Activated T-cell treated with anti-CD3 and anti-CD28 coated beads for 24 hours (primary cell): Measurements from ENCODE around the gene TYROBP.
"Not testable (repeated sequence)": the region's sequence is repeated elsewhere in the genome, so short reads cannot be mapped to it uniquely, and the experiment has no call there.

Experiments
- DNase-seq: peaks from one replicate; pipeline ENCODE4 v3.0.0-alpha.2; 2020; ENCODE audit warnings: low read depth

TYROBP gene

DNA sequence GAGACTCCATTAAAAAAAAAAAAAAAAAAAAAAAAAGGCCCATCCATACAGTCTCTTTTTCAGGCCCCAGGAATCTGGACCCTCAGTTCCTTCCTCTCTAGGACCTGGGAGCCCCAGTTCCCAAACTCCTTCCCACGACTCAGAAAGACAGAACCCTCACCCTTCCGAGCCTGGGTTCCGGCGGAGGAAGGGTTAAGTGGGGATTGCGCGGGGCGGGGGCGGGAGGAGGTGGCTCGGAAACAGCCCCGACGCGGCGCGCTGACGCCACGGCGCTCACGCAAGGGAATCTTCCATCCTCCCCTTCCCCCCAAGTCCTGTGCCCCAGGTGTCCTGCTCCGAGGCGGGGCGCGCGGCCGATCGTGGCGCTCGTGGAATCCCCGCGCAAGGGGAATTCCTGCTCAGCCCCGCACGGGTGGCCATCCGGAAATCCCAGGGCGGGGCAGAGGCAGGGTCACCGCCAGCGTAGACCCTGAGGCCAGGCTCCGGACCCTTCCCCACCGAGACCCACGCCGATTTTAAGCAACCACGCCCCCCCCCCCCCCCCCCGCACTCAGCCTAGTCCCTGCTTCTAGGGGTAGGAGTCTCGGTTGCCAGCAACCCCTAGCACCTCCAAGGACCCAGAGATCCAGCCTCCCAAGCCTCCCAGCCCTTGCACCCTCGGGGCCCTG is 8.4 kb downstream of the TYROBP start:
- DNase-seq: peak; percentile 85

DNA sequence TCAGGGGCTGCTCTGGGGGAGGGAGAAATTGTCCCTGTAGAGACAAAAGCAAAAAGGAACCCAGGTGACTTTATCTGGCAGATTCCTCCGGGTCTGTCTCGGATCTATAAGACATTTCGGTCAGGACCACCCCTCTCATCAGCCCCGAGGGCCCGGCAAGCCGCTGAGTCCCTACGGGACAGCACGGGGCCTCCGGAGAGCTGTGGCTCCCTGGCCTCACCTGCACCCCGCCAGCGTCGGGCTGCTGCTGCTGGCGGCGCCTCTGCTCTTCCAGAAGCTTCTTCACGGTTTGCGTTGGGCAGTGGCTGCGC is 9.6 kb downstream of the TYROBP start:
- no peak for DNase-seq

- DNase-seq: no peak
Measured at GRCh38 chr19:35897706-35898451, 10.2 kb downstream of the TYROBP start.

DNA sequence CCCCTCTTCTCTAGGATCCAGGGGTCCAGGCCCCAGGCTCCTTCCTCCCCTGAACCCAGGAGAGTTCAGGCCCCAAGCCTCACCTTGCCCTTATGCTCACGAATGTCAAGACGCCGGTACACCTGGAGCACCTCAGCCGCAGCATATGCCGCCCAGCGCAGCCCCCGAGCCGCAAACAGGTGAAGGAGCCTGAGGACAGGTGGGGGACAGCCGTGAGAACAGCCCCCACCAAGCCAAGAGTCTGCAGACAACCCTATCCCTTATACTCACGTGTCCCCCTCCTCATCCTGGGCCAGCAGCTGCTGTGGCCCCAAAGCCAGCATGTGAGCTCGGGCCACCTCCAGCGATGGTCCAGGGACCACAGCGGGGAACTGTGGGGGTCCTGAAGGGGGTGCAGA is 11.5 kb downstream of the TYROBP start:
- no peak for DNase-seq

GRCh38 chr19:35895911-35896642 is 12.0 kb downstream of the TYROBP start:
- no peak for DNase-seq

- DNase-seq: no peak
Measured at GRCh38 chr19:35894342-35894741, 13.8 kb downstream of the TYROBP start.

GRCh38 chr19:35891819-35892218 is 16.3 kb downstream of the TYROBP start:
- DNase-seq: not testable (repeated sequence)

DNA sequence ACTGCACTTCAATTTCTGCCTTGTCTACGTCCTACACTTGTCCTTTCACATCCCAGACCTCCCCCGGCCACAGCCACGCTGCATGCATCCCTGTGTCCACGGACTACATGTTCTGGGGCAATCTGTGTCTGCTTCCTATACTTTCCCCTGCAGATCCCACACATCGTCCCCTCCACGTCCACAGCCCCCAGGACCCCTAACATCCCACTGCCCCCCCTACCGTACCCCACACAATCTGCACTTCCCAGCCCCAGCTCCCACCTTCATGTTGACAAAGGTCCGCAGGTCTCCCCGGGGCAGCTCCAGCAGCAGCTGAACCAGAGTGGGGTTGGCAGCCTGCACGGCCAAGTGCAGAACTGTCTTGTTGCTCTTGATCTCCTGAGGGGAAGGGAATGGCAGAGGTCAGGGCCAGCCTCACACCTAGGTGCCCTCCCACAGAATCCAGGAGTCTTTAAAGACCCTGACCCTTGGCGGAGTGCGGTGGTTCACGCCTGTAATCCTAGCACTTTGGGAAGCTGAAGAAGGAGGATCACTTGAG is 17.9 kb downstream of the TYROBP start:
- DNase-seq: no peak

DNA sequence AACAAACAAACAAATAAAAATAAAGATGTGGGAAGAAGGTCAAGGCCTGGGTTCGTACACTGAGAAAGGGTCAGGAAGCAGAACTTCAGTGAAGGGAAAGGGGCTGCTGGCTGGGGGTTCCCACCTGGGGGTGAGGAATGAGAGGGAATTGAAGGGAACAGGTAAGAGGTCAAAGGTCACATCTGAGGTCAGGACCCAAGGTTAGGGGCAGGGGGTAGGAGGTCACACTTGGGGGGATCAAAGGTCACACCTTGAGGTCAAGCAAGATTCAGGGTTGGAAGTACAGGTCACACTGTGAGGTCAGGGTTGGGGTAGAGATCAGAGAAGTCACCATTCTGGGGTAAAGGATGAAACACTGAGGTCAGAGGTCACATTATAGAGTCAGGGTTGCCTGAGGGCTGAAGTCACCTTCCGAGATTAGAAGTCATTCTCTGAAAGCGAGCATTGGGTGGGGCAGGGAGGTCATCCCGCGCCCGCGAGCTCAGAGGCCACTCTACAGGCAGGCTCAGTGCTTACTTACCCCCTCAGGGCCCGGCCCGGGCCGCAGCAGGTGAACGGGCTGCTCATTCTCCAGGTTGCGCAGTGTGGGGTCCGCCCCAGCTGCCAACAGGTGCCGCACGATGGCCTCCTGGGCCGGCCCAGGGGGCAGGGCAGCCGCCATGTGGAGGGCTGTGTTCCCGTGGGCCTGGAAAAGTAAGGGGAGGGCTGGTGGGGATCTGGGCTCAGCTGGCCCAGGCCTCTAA is 18.6 kb downstream of the TYROBP start:
- no peak for DNase-seq

DNA sequence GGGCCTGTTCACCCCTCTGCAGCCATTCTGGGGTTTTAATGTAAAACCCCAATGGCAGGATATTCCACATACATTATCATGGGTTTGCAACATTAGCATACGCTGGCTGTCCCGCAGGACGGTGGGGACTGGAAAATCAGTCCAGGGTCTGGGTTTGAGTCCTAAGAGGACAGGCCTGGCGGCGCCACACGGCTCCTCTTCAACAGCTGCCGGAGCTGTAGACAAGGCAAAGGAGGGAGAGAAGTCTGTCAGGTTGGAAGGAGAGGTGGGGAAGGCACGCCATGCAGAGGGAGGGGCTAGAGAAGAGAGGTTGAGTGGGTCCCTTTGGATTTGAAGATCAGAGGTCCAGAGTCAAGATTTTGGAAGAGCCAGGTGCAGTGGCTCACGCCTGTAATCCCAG is 19.7 kb downstream of the TYROBP start:
- no peak for DNase-seq

- DNase-seq: no peak
Measured at GRCh38 chr19:35887197-35887596, 20.9 kb downstream of the TYROBP start.

DNA sequence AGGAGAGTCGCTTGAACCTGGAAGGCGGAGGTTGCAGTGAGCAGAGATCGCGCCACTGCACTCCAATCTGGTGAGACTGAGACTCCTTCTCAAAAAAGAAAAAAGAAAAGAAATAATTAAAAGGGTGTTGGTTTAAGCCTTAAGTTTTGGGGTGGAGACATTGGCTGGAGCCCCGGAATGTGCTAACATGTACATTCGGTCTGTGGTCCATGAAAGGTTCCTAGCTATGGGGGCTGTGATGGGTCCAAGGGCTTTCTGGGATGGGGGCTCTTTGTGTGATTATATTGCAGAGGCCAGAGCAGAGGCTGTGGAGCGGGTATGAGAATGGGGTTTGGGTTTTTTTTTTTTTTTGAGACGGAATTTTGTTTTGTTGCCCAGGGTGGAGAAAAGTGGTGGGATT is 22.2 kb downstream of the TYROBP start:
- no peak for DNase-seq

DNA sequence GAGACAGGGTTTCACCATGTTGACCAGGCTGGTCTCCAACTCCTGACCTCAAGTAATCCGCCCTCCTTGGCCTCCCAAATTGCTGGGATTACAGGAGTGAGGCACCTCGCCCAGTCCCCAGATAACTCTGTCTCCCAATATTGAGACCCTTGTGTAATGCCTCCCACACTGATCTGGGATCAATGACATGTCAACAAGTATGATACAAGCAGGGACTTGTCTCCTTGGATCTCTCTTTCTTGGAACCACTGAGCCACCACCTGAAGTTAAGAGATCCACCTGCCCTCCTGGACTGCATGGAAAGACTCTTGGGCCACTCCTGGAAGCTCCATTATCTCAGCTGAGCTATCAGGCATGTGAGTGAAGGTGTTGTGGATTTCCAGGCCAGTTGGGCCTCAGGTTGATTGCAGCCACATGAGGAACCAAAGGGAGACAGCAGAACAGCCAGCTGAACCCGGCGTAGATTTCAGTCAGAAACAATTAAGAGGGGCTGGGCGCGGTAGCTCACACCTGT is 22.8 kb downstream of the TYROBP start:
- DNase-seq: no peak

- DNase-seq: no peak
Measured at GRCh38 chr19:35883882-35884281, 24.2 kb downstream of the TYROBP start.

GRCh38 chr19:35882114-35882832 is 25.8 kb downstream of the TYROBP start:
- peak; percentile 32 for DNase-seq

DNA sequence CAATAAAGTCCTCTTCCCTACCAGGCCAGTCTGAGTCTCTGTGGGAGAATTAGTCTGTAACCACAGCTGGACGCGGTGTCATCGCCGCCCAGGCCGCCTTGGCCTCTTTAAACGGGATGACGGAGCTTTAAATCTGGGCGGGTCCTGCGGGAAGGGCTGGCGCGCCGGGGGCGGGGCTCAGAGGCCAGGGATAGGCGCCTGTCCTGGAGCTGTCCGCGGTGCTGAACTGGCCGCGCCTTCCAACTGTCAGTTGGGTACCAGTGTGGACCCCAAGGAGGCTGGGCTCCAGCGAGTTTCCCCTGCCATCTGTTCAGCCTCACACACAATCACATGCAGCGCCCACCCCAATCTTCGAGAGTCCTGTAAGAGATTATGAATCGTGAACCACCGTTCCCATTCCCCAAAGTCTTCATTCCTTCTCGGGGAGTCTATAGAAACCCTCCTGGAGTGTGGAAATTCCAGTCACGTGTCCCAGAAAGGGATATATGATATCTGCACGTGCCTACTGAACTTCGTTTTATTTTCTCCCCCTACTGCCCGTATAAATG is 28.3 kb downstream of the TYROBP start:
- DNase-seq: peak; percentile 65

DNA sequence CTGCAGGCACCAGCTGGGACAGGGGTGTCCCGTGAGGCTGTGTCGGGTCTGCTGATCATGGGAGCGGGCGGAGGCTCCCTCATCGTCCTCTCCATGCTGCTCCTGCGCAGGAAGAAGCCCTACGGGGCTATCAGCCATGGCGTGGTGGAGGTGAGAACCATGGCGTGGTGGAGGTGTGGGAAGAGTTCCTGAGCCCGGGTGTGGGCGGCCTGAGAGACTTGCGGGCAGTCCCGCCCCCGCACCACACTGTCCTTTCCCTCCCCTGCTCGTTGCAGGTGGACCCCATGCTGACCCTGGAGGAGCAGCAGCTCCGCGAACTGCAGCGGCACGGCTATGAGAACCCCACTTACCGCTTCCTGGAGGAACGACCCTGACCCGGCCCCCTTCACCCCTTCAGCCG is 29.0 kb downstream of the TYROBP start:
- DNase-seq: no peak

DNA sequence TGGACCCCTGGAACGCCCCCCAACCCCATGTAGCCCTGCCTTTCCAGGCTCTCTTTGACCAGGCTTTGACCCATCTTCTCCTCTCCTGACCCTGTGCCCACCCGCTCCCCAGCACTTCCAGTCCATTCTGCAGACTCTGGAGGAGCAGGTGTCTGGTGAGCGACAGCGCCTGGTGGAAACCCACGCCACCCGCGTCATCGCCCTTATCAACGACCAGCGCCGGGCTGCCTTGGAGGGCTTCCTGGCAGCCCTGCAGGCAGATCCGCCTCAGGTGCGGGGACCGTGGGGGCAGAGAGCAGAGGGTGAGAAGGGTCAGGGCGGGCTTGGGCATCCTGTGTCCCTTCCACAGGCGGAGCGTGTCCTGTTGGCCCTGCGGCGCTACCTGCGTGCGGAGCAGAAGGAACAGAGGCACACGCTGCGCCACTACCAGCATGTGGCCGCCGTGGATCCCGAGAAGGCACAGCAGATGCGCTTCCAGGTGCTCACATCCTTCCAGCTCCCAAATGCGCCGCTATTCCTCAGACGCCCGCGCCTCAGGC is 33.6 kb downstream of the TYROBP start:
- DNase-seq: no peak

- DNase-seq: no peak
Measured at GRCh38 chr19:35872180-35872579, 35.9 kb downstream of the TYROBP start.

GRCh38 chr19:35871611-35872010 is 36.5 kb downstream of the TYROBP start:
- DNase-seq: no peak

- DNase-seq: no peak
Measured at GRCh38 chr19:35870798-35871197, 37.3 kb downstream of the TYROBP start.
